ENCODE data around the gene LSM7. TPM values are rescaled to one million over a fixed set of nuclear protein-coding genes. Genes with fewer than 3 reads are reported as not detected.
A peak's percentile ranks its signal among the peaks of the same experiment; 100 is the strongest.

The LSM7 gene
- total RNA-seq, 1 donor from 2014 or later = 58.2 TPM

- no peak for ATAC-seq
- intact Hi-C loops (cut with DNase I) = no loop called here
These were observed 1.1 kb upstream of the LSM7 start for GRCh38 chr19:2329501-2329916.

GRCh38 chr19:2329149-2329478, 728 bp upstream of the LSM7 start:
- no peak for TF ChIP-seq CTCF (IDR thresholded peaks at IDR 0.05)
- Histone ChIP-seq H3K27me3 (ENCODE audit: low read depth) (no peaks in the 10 kb centered on the region), H3K9me3 (no peaks in the 10 kb centered on the region), H3K4me3 (peak overlapping the region; percentile 93), H3K27ac (peak overlapping the region; percentile 84), H3K36me3 (peaks cover 17% of the 10 kb centered on the region), H3K4me1 (peaks cover 53% of the 10 kb centered on the region)
- intact Hi-C loops (cut with DNase I) = no loop called here
- peak; percentile 1 to 17 for ATAC-seq
- DNase-seq = no peak

More at GRCh38 chr19:2329501-2329916, 1.1 kb upstream of the LSM7 start:
- Histone ChIP-seq H3K36me3 (peaks cover 13% of the 10 kb centered on the region), H3K27ac (no peak overlapping the region), H3K27me3 (ENCODE audit: low read depth) (no peaks in the 10 kb centered on the region), H3K4me1 (peaks cover 53% of the 10 kb centered on the region), H3K9me3 (no peaks in the 10 kb centered on the region), H3K4me3 (peak overlapping the region; percentile 93)
- no peak for TF ChIP-seq CTCF (IDR thresholded peaks at IDR 0.05)
- no peak for DNase-seq

GRCh38 chr19:2327773-2328400, 499 bp downstream of the LSM7 start:
- Histone ChIP-seq H3K9me3 (no peaks in the 10 kb centered on the region), H3K4me3 (peak overlapping the region; percentile 93), H3K4me1 (peaks cover 45% of the 10 kb centered on the region), H3K36me3 (peaks cover 27% of the 10 kb centered on the region), H3K27ac (peak overlapping the region; percentile 84), H3K27me3 (ENCODE audit: low read depth) (no peaks in the 10 kb centered on the region)
- intact Hi-C loops (cut with DNase I) = no loop called here
- no peak for TF ChIP-seq CTCF (IDR thresholded peaks at IDR 0.05)
- peak; percentile 56 to 71 for ATAC-seq
- DNase-seq = no peak

DNA sequence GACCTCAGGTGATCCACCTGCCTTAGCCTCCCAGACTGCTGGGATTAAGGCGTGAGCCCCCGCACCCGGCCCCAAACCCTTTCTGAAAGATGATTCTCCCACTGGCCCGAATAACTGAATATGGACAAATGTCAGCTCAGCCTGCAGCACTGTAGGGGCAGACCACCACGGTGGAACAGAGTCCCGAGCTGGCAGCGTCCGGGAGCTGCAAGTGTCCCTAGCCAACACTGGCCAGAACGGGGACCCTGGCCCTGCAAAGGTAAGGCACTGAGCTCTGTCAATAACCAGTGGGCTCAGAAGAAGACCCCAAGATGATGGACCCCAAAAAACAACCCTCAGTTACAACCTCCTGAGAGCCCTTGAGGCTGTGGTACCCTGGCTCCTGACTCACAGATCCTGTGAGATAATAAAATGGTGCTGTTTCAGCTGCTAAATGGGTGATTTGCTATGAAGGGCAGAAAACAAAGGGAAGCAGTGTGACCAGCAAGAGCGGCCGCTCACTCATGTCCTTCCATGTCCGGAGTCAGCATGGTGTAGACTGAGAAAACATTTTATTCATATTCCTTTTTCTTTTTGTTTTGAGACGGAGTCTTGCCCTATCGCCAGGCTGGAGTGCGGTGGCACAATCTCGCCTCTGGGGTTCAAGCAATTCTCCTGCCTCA, 1.6 kb downstream of the LSM7 start:
- intact Hi-C loops (cut with DNase I) = no loop called here
- DNase-seq (no peak), ATAC-seq (no peak)
- H3K9me3 ChIP-seq = no peaks in the 10 kb centered on the region
- no peak overlapping the region for H3K4me3 ChIP-seq
- H3K27ac ChIP-seq = no peak overlapping the region
- peaks cover 36% of the 10 kb centered on the region for H3K4me1 ChIP-seq
- H3K36me3 ChIP-seq = peaks cover 38% of the 10 kb centered on the region
- TF ChIP-seq CTCF (IDR thresholded peaks at IDR 0.05) = no peak
- H3K27me3 ChIP-seq (ENCODE audit: low read depth) = no peaks in the 10 kb centered on the region

DNA sequence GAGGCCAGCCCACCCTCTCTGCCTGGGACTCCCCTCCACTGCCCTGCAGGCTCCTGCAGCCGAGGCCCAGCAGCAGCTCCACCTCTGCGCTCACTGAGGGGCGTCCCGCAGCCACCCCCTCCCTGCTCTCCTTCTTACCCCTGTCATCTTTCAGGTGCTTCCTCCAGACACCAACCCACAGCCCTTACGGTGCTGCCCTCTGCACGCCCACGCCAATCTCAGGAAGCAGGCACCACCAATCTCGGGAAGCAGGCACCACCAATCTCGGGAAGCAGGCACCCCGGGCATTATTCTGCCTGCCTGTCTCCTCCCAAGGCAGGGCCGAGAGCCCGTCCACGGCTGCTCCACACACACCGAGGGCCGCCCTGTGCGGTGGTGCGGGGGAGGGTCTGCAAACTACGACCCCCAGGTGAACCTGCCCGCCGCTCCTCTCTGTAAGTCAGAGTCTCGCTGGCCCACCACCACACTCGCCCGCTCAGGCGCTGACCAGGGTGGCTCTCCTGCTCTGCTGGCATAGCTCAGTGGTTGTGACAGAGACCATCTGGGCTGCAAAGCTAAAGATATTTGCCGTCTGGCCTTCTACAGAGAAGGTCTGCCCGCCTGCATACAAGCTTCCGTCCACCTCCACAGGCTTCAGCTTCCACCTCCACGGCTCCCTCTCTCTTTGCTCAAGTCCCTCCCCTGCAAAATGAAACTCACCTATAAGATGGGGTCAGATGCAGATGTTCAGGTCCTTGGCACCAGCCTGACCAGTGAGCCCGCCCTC, 2.9 kb downstream of the LSM7 start:
- peaks cover 30% of the 10 kb centered on the region for H3K4me1 ChIP-seq
- no peak overlapping the region for H3K27ac ChIP-seq
- H3K9me3 ChIP-seq = no peaks in the 10 kb centered on the region
- ATAC-seq (no peak), DNase-seq (no peak)
- H3K27me3 ChIP-seq (ENCODE audit: low read depth) = no peaks in the 10 kb centered on the region
- H3K4me3 ChIP-seq = no peak overlapping the region
- intact Hi-C loops (cut with DNase I) = no loop called here
- H3K36me3 ChIP-seq = peaks cover 45% of the 10 kb centered on the region
- TF ChIP-seq CTCF (IDR thresholded peaks at IDR 0.05) = no peak

All from lower lobe of right lung (tissue), 2 donors.